PC-9 (cell line): Measurements from ENCODE around the gene FYN.

ENCODE experiments used
- EZH2 ChIP-seq: fragments of 200-600 bp; sonication (generic); IDR thresholded peaks from 2 replicates; pipeline ENCODE4 v1.8.0; 2017; ENCODE audit warnings: antibody characterized with exemption, low read depth
- TF ChIP-seq, protein P1 (sequence below): fragments of 200-600 bp; sonication (generic); conservative IDR thresholded peaks from 2 replicates; pipeline ENCODE4 v1.6.1; 2017; ENCODE audit warnings: mixed run types, antibody characterized with exemption, mild to moderate bottlenecking, moderate library complexity

DNA sequence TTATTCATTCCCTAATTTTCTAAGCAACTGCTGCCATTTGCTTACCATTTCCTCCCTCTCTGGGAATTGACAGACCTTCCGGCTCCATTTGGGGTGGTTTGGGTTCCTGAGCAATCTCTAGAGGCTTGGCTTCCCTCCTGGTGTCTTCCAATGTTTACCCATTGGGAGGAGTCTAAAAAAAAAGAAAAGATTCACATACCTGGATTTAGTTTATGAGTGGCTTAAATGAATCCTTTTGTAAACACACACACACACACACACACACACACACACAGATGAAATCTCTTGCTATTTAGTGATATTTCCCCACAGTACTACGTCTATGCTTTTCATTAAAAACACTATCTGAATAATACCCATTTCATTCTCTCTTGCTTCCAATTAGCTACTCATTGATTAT lies 219.3 kb downstream of the FYN start:
- TF ChIP-seq, protein P1, sequence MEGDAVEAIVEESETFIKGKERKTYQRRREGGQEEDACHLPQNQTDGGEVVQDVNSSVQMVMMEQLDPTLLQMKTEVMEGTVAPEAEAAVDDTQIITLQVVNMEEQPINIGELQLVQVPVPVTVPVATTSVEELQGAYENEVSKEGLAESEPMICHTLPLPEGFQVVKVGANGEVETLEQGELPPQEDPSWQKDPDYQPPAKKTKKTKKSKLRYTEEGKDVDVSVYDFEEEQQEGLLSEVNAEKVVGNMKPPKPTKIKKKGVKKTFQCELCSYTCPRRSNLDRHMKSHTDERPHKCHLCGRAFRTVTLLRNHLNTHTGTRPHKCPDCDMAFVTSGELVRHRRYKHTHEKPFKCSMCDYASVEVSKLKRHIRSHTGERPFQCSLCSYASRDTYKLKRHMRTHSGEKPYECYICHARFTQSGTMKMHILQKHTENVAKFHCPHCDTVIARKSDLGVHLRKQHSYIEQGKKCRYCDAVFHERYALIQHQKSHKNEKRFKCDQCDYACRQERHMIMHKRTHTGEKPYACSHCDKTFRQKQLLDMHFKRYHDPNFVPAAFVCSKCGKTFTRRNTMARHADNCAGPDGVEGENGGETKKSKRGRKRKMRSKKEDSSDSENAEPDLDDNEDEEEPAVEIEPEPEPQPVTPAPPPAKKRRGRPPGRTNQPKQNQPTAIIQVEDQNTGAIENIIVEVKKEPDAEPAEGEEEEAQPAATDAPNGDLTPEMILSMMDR = no peak
- TF ChIP-seq EZH2 = no peak
